Fibroblast of pulmonary artery (primary cell): ENCODE measurements around the gene LPIN1.
"Not testable (repeated sequence)": the region's sequence is repeated elsewhere in the genome, so short reads cannot be mapped to it uniquely, and the experiment has no call there.

Experiments used
- DNase-seq: peaks from one replicate; pipeline ENCODE4 v3.0.0-alpha.2; 2010; ENCODE audit warnings: low read depth
- H3K4me3 ChIP-seq: replicated peaks from 2 replicates; pipeline ENCODE4 v1.5.1; 2011; ENCODE audit warnings: low read depth, mild to moderate bottlenecking, control low read depth, low read length, moderate library complexity
- CTCF ChIP-seq: IDR thresholded peaks from 2 replicates; pipeline ENCODE4 v1.5.1; 2011; ENCODE audit warnings: mild to moderate bottlenecking, control low read depth, low read length, inconsistent platforms; ENCODE audit errors: missing control alignments

Gene LPIN1

DNA sequence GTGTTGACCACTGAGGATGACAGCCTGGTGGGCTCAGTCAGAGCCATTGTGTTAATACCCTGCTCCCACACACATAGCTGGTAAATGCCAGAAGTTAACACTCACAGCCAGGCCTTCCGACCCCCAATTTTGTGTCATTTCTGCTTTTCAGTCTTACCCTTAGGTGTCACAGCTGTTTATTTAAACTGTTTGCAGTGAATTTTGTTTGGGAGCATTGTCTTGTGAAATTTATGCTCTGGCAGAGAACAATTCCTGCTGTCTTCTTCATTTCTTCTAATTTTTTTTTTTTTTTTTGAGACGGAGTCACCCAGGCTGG, 8.2 kb downstream of the LPIN1 start:
- no peak for TF ChIP-seq CTCF
- no peak for DNase-seq
- no peak overlapping the region for H3K4me3 ChIP-seq

DNA sequence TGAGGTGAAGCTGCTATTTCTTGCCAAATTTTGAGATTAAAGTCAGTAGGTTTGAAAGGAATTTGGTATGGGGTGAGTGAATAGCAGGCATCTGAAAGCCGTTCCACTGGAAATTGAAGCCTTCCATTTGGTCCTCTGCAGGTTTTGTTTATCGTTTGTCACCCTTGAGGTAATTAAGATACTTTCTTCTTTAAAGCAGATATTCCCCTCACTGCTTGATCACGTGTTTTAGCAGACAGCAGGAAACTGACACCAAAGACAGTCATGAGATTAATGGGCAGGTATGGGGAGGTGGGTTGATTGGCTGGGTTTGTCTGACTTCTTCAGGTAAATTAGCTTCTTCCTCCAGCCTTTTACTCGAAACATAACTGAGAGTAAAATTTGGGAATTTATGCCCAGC, 10.7 kb downstream of the LPIN1 start:
- TF ChIP-seq CTCF = no peak
- H3K4me3 ChIP-seq = no peak overlapping the region
- no peak for DNase-seq

DNA sequence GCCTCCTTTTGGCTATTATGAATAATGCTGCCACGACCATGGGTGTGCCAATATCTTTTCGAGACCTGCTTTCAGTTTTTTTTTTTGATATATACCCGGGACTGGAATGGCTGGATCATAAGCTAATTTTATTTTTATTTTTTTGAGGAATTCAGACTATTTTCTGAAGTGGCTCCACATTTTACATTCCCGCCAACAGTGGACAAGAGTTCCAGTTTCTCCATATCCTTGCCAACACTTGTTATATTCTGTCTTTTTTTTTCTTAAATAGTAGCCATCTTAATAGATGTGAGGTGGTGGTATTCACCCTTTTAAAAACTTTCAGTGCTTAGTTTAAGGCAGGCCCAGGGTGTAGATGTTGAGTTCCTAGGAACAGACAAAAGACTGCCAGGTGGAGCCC, 11.8 kb downstream of the LPIN1 start:
- no peak overlapping the region for H3K4me3 ChIP-seq
- no peak for TF ChIP-seq CTCF
- no peak for DNase-seq

DNA sequence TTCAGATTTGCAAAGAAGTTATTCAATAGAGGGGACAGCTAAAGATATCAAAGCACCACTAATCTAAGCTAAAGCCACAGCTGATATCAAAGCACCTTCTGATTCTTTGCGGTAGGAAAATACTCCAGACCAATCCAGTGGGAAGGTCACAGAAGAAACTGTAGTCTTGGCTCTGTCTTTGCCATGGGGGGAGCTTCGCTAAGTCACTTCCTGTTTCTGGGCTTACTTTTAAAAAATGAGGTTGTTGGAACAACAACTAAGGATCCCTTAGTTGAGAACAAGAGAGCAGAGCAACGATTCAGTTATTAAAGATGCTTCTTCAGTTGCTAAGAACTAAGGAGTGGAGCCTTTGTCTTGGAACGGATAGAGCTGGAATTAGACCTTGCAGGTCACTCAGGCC, 12.2 kb downstream of the LPIN1 start:
- no peak for TF ChIP-seq CTCF
- no peak for DNase-seq
- H3K4me3 ChIP-seq = no peak overlapping the region

GRCh38 chr2:11759182-11759975, 12.9 kb downstream of the LPIN1 start:
- not testable (repeated sequence) for H3K4me3 ChIP-seq, DNase-seq

DNA sequence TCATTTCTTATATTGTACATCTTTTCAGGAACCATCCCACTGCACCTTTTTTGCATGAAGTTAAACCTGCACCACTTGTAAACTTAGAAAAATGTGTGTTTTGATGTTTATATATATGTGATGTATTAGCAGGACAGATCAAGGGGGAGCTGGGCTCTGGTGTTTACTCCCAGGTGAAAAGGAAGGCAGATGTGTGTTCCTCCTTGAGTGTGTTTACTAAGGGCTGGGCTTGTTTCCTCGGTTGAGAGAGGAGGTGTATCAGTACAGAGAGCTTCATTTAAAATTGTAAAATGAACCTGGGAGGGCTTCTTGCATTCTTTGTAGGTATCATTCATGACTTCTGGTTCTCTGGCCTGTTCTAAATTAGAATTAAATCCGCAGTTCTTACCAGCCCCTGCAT, 14.8 kb downstream of the LPIN1 start:
- TF ChIP-seq CTCF = no peak
- no peak for DNase-seq
- no peak overlapping the region for H3K4me3 ChIP-seq

GRCh38 chr2:11762031-11762430, 15.6 kb downstream of the LPIN1 start:
- TF ChIP-seq CTCF = no peak
- no peak for DNase-seq
- no peak overlapping the region for H3K4me3 ChIP-seq
